ENCODE data around the gene SEC24B. TPM values are rescaled to one million over a fixed set of nuclear protein-coding genes. Genes with fewer than 3 reads are reported as not detected.

The SEC24B gene
- total RNA-seq, 2 experiments from 2014 or later: 25.8 to 26.0 TPM

DNA sequence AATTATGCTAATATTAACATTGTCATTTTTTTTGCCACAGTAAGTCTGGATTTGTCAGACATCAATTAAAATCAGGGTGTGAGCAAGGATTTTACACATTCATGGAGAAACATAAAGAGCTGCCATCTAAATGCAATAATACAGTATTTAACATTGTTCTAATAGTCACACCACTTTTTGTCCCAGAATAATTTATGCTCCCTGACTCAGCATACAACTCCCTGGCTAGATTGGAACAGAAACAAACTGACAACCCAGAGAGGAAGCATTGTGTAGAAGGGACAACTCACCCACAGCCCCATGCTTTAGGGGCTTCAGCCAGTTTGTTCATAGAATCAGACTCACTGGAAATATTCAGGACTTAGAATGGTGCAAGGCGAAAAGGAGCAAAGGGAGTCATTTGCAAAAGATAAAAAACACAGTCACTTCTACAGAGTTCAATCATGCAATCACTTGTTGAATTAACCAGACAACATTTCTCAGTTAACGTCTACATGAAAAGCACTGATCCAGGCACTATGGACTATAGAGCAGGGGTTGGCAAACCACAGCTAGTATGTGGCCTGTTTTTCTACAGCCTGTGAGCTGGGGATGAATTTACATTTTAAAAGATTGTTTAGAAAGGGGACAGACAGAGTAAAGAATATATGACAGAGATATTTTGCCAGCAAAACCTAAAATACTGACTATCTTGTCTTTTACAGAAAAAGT lies 26.4 kb upstream of the SEC24B start:
- ChIA-PET POLR2A (no interaction called here), CTCF (interaction anchor here (1.5 kb wide), 1 partner anchor 16 kb away, joined by 3 read pairs; no protein-coding TSS in a partner anchor)
- H3K36me3 Mint-ChIP-seq (ENCODE audit: low read depth): no peaks in the 10 kb centered on the region
- DNase-seq: no peak
- peaks cover 4% of the 10 kb centered on the region for H3K4me1 Mint-ChIP-seq (ENCODE audit: low read depth)
- H3K9me3 Mint-ChIP-seq: no peaks in the 10 kb centered on the region
- H3K27me3 Mint-ChIP-seq: peaks cover 2% of the 10 kb centered on the region
- intact Hi-C loops (cut with micrococcal nuclease): loop anchor here (10.0 kb wide), 1 partner anchor 572 kb away; no protein-coding TSS in a partner anchor
- TF ChIP-seq, protein P1, sequence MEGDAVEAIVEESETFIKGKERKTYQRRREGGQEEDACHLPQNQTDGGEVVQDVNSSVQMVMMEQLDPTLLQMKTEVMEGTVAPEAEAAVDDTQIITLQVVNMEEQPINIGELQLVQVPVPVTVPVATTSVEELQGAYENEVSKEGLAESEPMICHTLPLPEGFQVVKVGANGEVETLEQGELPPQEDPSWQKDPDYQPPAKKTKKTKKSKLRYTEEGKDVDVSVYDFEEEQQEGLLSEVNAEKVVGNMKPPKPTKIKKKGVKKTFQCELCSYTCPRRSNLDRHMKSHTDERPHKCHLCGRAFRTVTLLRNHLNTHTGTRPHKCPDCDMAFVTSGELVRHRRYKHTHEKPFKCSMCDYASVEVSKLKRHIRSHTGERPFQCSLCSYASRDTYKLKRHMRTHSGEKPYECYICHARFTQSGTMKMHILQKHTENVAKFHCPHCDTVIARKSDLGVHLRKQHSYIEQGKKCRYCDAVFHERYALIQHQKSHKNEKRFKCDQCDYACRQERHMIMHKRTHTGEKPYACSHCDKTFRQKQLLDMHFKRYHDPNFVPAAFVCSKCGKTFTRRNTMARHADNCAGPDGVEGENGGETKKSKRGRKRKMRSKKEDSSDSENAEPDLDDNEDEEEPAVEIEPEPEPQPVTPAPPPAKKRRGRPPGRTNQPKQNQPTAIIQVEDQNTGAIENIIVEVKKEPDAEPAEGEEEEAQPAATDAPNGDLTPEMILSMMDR (IDR thresholded peaks at IDR 0.05): no peak
- H3K27ac Mint-ChIP-seq: no peak overlapping the region
- ATAC-seq: no peak
- no peak overlapping the region for H3K4me3 Mint-ChIP-seq

DNA sequence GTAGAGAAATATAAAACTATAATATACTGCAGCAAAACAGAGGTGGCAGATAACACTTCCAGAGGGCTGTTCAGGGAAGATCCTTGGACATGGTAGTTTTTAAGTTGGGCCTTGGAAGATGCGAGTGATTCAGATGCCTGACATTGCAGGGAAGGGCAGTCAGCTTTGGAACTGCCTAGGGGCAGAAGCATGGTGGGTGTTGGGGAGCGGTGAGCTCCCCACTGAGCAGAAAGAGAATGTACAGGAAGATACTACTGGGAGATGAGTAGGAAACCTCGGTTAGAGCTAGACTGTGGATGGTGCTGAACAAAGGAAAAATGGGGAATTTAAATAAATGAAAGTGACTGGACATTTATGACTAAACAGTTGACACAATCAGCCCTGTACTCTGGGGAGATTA lies 24.9 kb upstream of the SEC24B start:
- H3K4me1 Mint-ChIP-seq (ENCODE audit: low read depth): peaks cover 8% of the 10 kb centered on the region
- ATAC-seq: no peak
- CTCF ChIA-PET: no interaction called here
- no peak for DNase-seq
- H3K27ac Mint-ChIP-seq: no peak overlapping the region
- H3K36me3 Mint-ChIP-seq (ENCODE audit: low read depth): no peaks in the 10 kb centered on the region
- TF ChIP-seq, protein P1 (IDR thresholded peaks at IDR 0.05): no peak
- H3K9me3 Mint-ChIP-seq: no peaks in the 10 kb centered on the region
- no peak overlapping the region for H3K4me3 Mint-ChIP-seq
- intact Hi-C loops (cut with micrococcal nuclease): loop anchor here (10.0 kb wide), 1 partner anchor 574 kb away; no protein-coding TSS in a partner anchor
- H3K27me3 Mint-ChIP-seq: peaks cover 2% of the 10 kb centered on the region
- POLR2A ChIA-PET: interaction anchor here (0.6 kb wide), 1 partner anchor 170 kb away, joined by 3 read pairs; no protein-coding TSS in a partner anchor

DNA sequence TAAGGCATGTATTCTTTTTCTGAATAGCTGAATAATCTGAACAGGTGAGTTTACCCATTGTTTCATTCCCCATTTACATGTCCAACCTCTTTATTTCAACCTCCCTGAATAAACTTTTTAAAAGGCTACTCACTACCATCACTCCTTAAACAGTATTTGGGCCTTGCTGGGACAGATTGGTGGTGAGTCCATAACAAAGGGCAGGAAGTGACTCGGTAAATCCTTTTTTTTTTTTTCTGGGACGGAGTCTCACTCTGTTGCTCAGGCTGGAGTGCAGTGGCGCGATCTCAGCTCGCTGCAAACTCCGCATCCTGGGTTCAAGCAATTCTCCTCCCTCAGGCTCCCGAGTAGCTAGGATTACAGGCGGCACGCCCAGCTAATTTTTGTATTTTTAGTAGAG lies 23.4 kb upstream of the SEC24B start:
- peaks cover 8% of the 10 kb centered on the region for H3K4me1 Mint-ChIP-seq (ENCODE audit: low read depth)
- CTCF ChIA-PET: no interaction called here
- TF ChIP-seq, protein P1 (IDR thresholded peaks at IDR 0.05): no peak
- POLR2A ChIA-PET: no interaction called here
- DNase-seq: no peak
- no peak for ATAC-seq
- H3K27me3 Mint-ChIP-seq: peaks cover 2% of the 10 kb centered on the region
- H3K27ac Mint-ChIP-seq: no peak overlapping the region
- no peaks in the 10 kb centered on the region for H3K9me3 Mint-ChIP-seq
- H3K4me3 Mint-ChIP-seq: no peak overlapping the region
- no peaks in the 10 kb centered on the region for H3K36me3 Mint-ChIP-seq (ENCODE audit: low read depth)
- intact Hi-C loops (cut with micrococcal nuclease): no loop called here

DNA sequence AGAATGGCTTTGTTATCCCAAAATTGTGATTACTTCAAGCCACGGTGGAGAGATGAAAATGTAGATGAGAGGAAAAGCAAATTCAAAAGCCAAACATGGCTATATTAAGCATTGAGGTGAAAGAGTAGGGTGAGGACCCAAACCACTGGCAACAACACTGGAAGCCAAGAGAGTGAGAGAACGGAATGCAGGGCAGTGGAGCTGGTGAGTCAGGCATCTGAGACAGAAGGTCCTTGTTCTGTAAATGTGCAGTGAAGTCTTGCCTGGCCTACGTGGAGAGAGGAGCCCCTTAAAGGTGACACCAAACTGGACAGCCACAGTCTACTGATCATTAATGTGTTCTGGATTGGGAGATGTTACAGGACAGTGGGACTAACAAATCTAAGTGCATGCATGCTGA lies 22.8 kb upstream of the SEC24B start:
- Mint-ChIP-seq H3K36me3 (ENCODE audit: low read depth) (no peaks in the 10 kb centered on the region), H3K27ac (no peak overlapping the region), H3K4me3 (no peak overlapping the region), H3K9me3 (no peaks in the 10 kb centered on the region), H3K27me3 (no peaks in the 10 kb centered on the region), H3K4me1 (ENCODE audit: low read depth) (peaks cover 8% of the 10 kb centered on the region)
- DNase-seq (no peak), ATAC-seq (no peak)
- intact Hi-C loops (cut with micrococcal nuclease): no loop called here
- CTCF ChIA-PET: interaction anchor here (1.1 kb wide), 1 partner anchor 22 kb away, joined by 3 read pairs; no protein-coding TSS in a partner anchor
- TF ChIP-seq, protein P1 (IDR thresholded peaks at IDR 0.05): no peak
- POLR2A ChIA-PET: no interaction called here

DNA sequence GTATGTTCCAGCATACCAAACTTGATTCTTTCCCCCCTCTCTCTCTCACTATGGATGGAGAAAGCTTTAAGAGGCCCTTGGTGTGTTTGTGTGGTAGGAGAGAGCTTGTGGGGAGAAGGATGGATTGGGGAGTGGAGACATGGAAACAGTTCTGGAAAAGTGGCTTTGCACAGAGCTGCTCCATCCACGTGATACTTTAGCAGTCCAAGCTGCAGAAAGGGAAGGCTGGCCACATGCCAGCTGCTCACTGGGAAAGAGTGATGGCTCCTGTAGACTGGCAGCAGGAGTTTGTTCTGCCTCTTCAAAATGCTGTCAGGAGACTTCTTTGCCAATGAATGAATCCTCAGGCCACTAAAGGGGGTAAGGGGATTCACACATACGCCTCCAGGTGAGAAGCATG lies 21.7 kb upstream of the SEC24B start:
- CTCF ChIA-PET: interaction anchor here (1.1 to 1.2 kb wide), 2 partner anchors 21 to 567 kb away, joined by 3 to 4 read pairs; no protein-coding TSS in a partner anchor

More for the DNA sequence above, 21.7 kb upstream of the SEC24B start:
- no peaks in the 10 kb centered on the region for H3K36me3 Mint-ChIP-seq (ENCODE audit: low read depth)
- TF ChIP-seq, protein P1 (IDR thresholded peaks at IDR 0.05): no peak
- H3K27me3 Mint-ChIP-seq: no peaks in the 10 kb centered on the region
- H3K9me3 Mint-ChIP-seq: no peaks in the 10 kb centered on the region
- POLR2A ChIA-PET: no interaction called here
- intact Hi-C loops (cut with micrococcal nuclease): no loop called here
- no peak overlapping the region for H3K27ac Mint-ChIP-seq
- no peak overlapping the region for H3K4me3 Mint-ChIP-seq
- DNase-seq (no peak), ATAC-seq (no peak)
- H3K4me1 Mint-ChIP-seq (ENCODE audit: low read depth): peaks cover 8% of the 10 kb centered on the region
